HCT116 (cell line): ENCODE data around the gene SP110. TPM values are rescaled to one million over a fixed set of nuclear protein-coding genes. Genes with fewer than 3 reads are reported as not detected.

Source experiments
- ATAC-seq: fragments of 200-7000 bp; cut with Tn5 transposase; 2 replicates; pipeline ENCODE4 v1.9.1; 2020; ENCODE audit warnings: mild to moderate bottlenecking, moderate library complexity
- BruUV-seq: library from RNA; stranded (reverse); fragments of 400-500 nt; replicated peaks from 2 replicates; lab custom pipeline; 2021; lab: Mats Ljungman, UMichigan
- CTCF ChIA-PET: fragments of 300-600 bp; sonication (Branson Sonifier 250); formaldehyde crosslinking; loops from one replicate; lab custom pipeline; 2021; ENCODE audit warnings: antibody characterized with exemption; lab: Charles Lee
- POLR2A ChIA-PET: fragments of 300-600, 350-600 bp; sonication (Branson Sonifier 250); formaldehyde crosslinking; loops from one replicate; lab custom pipeline; 2021; ENCODE audit warnings: antibody characterized with exemption; lab: Charles Lee
- RAD21 ChIA-PET, 2 experiments: fragments of 300-600 bp; sonication (Branson Sonifier 250); formaldehyde crosslinking; loops; one replicate each; lab custom pipeline; 2023; ENCODE audit warnings: low total read pairs in 2 of 2; ENCODE audit not compliant: uncharacterized antibody in 2 of 2, unreplicated experiment in 2 of 2, low non-redundant PET in 1 of 2; lab: Charles Lee
- DNase-seq: peaks from one replicate; pipeline ENCODE4 v3.0.0-alpha.2; 2010; ENCODE audit warnings: low read depth, low spot score
- H2AFZ ChIP-seq: fragments of 200-600 bp; shearing (Covaris generic), sonication (generic); 2 replicates; pipeline ENCODE4 v1.6.1; 2017; ENCODE audit warnings: low read depth, mixed run types, mixed read lengths, antibody characterized with exemption, low read length; ENCODE audit not compliant: poor library complexity, severe bottlenecking
- H3K27ac ChIP-seq: 2 replicates; pipeline ENCODE4 v1.5.1; 2012; ENCODE audit warnings: low read depth, low read length
- H3K27me3 ChIP-seq: fragments of 200-600 bp; sonication (generic); 2 replicates; pipeline ENCODE4 v1.6.1; 2016; ENCODE audit warnings: mixed run types, low read length, mixed read lengths; ENCODE audit not compliant: insufficient read depth
- H3K36me3 ChIP-seq, 2 experiments: fragments of 200-500 bp in 1 of 2; fragments of 200-600 bp in 1 of 2; sonication (Bioruptor generic) in 1 of 2; sonication (generic) in 1 of 2; 2 replicates each; pipeline versions ENCODE4 v1.5.1 to v1.6.1; 2014 to 2016; ENCODE audit warnings: low read length in 2 of 2, inconsistent platforms in 1 of 2, mixed read lengths in 1 of 2, mixed run types in 1 of 2; ENCODE audit not compliant: insufficient read depth in 2 of 2, control insufficient read depth in 1 of 2
- H3K4me1 ChIP-seq, 2 experiments: fragments of 200-600 bp in 1 of 2; sonication (generic) in 1 of 2; 2 replicates each; pipeline versions ENCODE4 v1.5.1 to v1.6.1; 2012 to 2017; ENCODE audit warnings: low read length in 2 of 2, inconsistent platforms in 1 of 2, mild to moderate bottlenecking in 1 of 2, mixed read lengths in 1 of 2, mixed run types in 1 of 2, moderate library complexity in 1 of 2; ENCODE audit not compliant: insufficient read depth in 2 of 2, control insufficient read depth in 1 of 2
- H3K4me2 ChIP-seq: fragments of 200-600 bp; sonication (generic); 2 replicates; pipeline ENCODE4 v1.6.1; 2017; ENCODE audit warnings: mixed run types, low read length, mixed read lengths
- H3K4me3 ChIP-seq, 2 experiments: fragments of 200-600 bp in 1 of 2; sonication (generic) in 1 of 2; replicated peaks in 1 of 2; 2 replicates each; pipeline ENCODE4 v1.5.1; 2011 to 2016; ENCODE audit warnings: low read length in 2 of 2, control low read depth in 1 of 2, low read depth in 1 of 2, mild to moderate bottlenecking in 1 of 2, mixed read lengths in 1 of 2, mixed run types in 1 of 2
- H3K79me2 ChIP-seq: fragments of 200-600 bp; sonication (generic); 2 replicates; pipeline ENCODE4 v1.6.1; 2017; ENCODE audit warnings: mild to moderate bottlenecking, mixed run types, low read length, moderate library complexity, mixed read lengths; ENCODE audit not compliant: insufficient read depth
- H3K9ac ChIP-seq: fragments of 200-600 bp; sonication (generic); 2 replicates; pipeline ENCODE4 v1.6.1; 2016; ENCODE audit warnings: low read length, mixed read lengths
- H3K9me2 ChIP-seq: fragments of 200-600 bp; sonication (generic), shearing (Covaris generic); 2 replicates; pipeline ENCODE4 v1.6.1; 2017; ENCODE audit warnings: mixed run types, mild to moderate bottlenecking, moderate library complexity; ENCODE audit not compliant: insufficient read depth
- H3K9me3 ChIP-seq, 2 experiments: fragments of 200-500 bp in 1 of 2; fragments of 200-600 bp in 1 of 2; sonication (Bioruptor generic) in 1 of 2; sonication (generic) in 1 of 2; 2 replicates each; pipeline ENCODE4 v1.6.1; 2014 to 2017; ENCODE audit warnings: low read length in 2 of 2, mixed read lengths in 2 of 2, inconsistent platforms in 1 of 2, low read depth in 1 of 2, mild to moderate bottlenecking in 1 of 2, mixed run types in 1 of 2, moderate library complexity in 1 of 2; ENCODE audit not compliant: control insufficient read depth in 1 of 2, insufficient read depth in 1 of 2
- H4K20me1 ChIP-seq: fragments of 200-600 bp; sonication (generic), shearing (Covaris generic); 2 replicates; pipeline ENCODE4 v1.6.1; 2017; ENCODE audit warnings: mixed run types, mild to moderate bottlenecking, moderate library complexity; ENCODE audit not compliant: insufficient read depth
- CBX3 ChIP-seq: IDR thresholded peaks from 2 replicates; pipeline ENCODE4 v1.6.1; 2012; ENCODE audit warnings: low read depth
- ELF1 ChIP-seq: IDR thresholded peaks from 2 replicates; pipeline ENCODE4 v1.6.1; 2012; ENCODE audit warnings: low read depth, borderline replicate concordance
- EZH2 ChIP-seq: fragments of 200-600 bp; sonication (generic); IDR thresholded peaks from 2 replicates; pipeline ENCODE4 v1.6.1; 2017; ENCODE audit warnings: antibody characterized with exemption, mixed run types
- FOSL1 ChIP-seq: IDR thresholded peaks from 2 replicates; pipeline ENCODE4 v1.6.1; 2012; ENCODE audit warnings: low read depth
- POLR2A ChIP-seq: IDR thresholded peaks from 2 replicates; pipeline ENCODE4 v1.7.0; 2011; ENCODE audit warnings: borderline replicate concordance; ENCODE audit not compliant: insufficient read depth, insufficient read length; ENCODE audit errors: extremely low read depth
- POLR2AphosphoS5 ChIP-seq: IDR thresholded peaks from 2 replicates; pipeline ENCODE4 v1.6.1; 2011; ENCODE audit warnings: mild to moderate bottlenecking, low read depth, low read length, moderate library complexity
- RAD21 ChIP-seq: IDR thresholded peaks from 2 replicates; pipeline ENCODE4 v1.6.1; 2012; ENCODE audit warnings: low read depth, mild to moderate bottlenecking
- SIN3A ChIP-seq: IDR thresholded peaks from 2 replicates; pipeline ENCODE4 v1.6.1; 2012; ENCODE audit warnings: low read depth
- SP1 ChIP-seq: IDR thresholded peaks from 2 replicates; pipeline ENCODE4 v1.6.1; 2012; ENCODE audit warnings: low read depth
- YY1 ChIP-seq: IDR thresholded peaks from 2 replicates; pipeline ENCODE4 v1.6.1; 2011; ENCODE audit warnings: low read length, low read depth, moderate library complexity, mild to moderate bottlenecking; ENCODE audit not compliant: insufficient replicate concordance; ENCODE audit errors: extremely low read depth
- ZNF274 ChIP-seq: fragments of 200-500 bp; sonication (Bioruptor generic); IDR thresholded peaks from 2 replicates; pipeline ENCODE4 v1.6.1; 2014; ENCODE audit warnings: mild to moderate bottlenecking, low read depth, low read length, inconsistent platforms
- intact Hi-C: fragments of 100-400 bp; cut with micrococcal nuclease; formaldehyde crosslinking; loops from 2 replicates; pipeline ENCODE4 v1.10.0; 2022
- total RNA-seq: library from RNA; stranded (reverse); gene quantifications from one replicate; pipeline ENCODE4 v1.2.1, GENCODE V29; 2021; ENCODE audit not compliant: unreplicated experiment
- TF ChIP-seq, protein P1 (sequence below): IDR thresholded peaks from 2 replicates; pipeline ENCODE4 v1.6.1; 2011; ENCODE audit warnings: mild to moderate bottlenecking, low read length, moderate library complexity; ENCODE audit not compliant: insufficient replicate concordance; ENCODE audit errors: extremely low read depth
- TF ChIP-seq, protein P2 (sequence below): IDR thresholded peaks from 2 replicates; pipeline ENCODE4 v1.6.1; 2012; ENCODE audit warnings: low read depth

Gene SP110
- total RNA-seq, 1 experiment from 2014 or later, result 8.5 TPM

- RAD21 ChIA-PET, result no interaction called here
- POLR2A ChIA-PET, result no interaction called here
- CTCF ChIA-PET, result no interaction called here
- Histone ChIP-seq H3K4me1 (peaks cover 0 to 6% of the 10 kb centered on the region in 2 experiments; a peak in 1 of 4 replicates), H3K4me3 (no peak overlapping the region), H3K27me3 (no peaks in the 10 kb centered on the region), H3K27ac (no peak overlapping the region), H3K79me2 (no peaks in the 10 kb centered on the region), H3K9ac (no peak overlapping the region), H3K4me2 (no peak overlapping the region), H2AFZ (no peak overlapping the region), H4K20me1 (no peaks in the 10 kb centered on the region), H3K36me3 (no peaks in the 10 kb centered on the region), H3K9me2 (no peaks in the 10 kb centered on the region), H3K9me3 (no peaks in the 10 kb centered on the region)
- no TSS peak for BruUV-seq
- DNase-seq (no peak), ATAC-seq (no peak)
- no peak for TF ChIP-seq POLR2A
- no peak for TF ChIP-seq ZNF274
- no peak for TF ChIP-seq POLR2AphosphoS5
- TF ChIP-seq RAD21, result no peak
- TF ChIP-seq YY1, result no peak
- no peak for TF ChIP-seq SP1
- no peak for TF ChIP-seq SIN3A
- TF ChIP-seq, protein P1, sequence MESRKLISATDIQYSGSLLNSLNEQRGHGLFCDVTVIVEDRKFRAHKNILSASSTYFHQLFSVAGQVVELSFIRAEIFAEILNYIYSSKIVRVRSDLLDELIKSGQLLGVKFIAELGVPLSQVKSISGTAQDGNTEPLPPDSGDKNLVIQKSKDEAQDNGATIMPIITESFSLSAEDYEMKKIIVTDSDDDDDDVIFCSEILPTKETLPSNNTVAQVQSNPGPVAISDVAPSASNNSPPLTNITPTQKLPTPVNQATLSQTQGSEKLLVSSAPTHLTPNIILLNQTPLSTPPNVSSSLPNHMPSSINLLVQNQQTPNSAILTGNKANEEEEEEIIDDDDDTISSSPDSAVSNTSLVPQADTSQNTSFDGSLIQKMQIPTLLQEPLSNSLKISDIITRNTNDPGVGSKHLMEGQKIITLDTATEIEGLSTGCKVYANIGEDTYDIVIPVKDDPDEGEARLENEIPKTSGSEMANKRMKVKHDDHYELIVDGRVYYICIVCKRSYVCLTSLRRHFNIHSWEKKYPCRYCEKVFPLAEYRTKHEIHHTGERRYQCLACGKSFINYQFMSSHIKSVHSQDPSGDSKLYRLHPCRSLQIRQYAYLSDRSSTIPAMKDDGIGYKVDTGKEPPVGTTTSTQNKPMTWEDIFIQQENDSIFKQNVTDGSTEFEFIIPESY, result no peak
- no peak for TF ChIP-seq FOSL1
- TF ChIP-seq, protein P2, sequence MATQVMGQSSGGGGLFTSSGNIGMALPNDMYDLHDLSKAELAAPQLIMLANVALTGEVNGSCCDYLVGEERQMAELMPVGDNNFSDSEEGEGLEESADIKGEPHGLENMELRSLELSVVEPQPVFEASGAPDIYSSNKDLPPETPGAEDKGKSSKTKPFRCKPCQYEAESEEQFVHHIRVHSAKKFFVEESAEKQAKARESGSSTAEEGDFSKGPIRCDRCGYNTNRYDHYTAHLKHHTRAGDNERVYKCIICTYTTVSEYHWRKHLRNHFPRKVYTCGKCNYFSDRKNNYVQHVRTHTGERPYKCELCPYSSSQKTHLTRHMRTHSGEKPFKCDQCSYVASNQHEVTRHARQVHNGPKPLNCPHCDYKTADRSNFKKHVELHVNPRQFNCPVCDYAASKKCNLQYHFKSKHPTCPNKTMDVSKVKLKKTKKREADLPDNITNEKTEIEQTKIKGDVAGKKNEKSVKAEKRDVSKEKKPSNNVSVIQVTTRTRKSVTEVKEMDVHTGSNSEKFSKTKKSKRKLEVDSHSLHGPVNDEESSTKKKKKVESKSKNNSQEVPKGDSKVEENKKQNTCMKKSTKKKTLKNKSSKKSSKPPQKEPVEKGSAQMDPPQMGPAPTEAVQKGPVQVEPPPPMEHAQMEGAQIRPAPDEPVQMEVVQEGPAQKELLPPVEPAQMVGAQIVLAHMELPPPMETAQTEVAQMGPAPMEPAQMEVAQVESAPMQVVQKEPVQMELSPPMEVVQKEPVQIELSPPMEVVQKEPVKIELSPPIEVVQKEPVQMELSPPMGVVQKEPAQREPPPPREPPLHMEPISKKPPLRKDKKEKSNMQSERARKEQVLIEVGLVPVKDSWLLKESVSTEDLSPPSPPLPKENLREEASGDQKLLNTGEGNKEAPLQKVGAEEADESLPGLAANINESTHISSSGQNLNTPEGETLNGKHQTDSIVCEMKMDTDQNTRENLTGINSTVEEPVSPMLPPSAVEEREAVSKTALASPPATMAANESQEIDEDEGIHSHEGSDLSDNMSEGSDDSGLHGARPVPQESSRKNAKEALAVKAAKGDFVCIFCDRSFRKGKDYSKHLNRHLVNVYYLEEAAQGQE, result no peak
- TF ChIP-seq CBX3, result no peak
- TF ChIP-seq EZH2, result no peak
- no peak for TF ChIP-seq ELF1
- intact Hi-C loops, result no loop called here
Observed at GRCh38 chr2:230268606-230269243, 48.9 kb upstream of the SP110 start.
